ENCODE data around the gene ADAMTSL5. TPM values are rescaled to one million over a fixed set of nuclear protein-coding genes. Genes with fewer than 3 reads are reported as not detected.

ADAMTSL5 gene
- total and polyA plus RNA-seq, 3 experiments from 2014 or later = 1.0 to 2.7 (median 2.3) TPM

- Mint-ChIP-seq H3K27me3 (peaks cover 16 to 41% of the 10 kb centered on the region in 2 donors), H3K36me3 (no peaks in the 10 kb centered on the region), H3K27ac (peak overlapping the region in 3 of 8 donors; percentile 57 to 90 (median 70)), H3K4me3 (peak overlapping the region in 4 of 7 donors; percentile 79 to 84 (median 83)), H3K4me1 (peaks cover 13 to 20% (median 18%) of the 10 kb centered on the region in 3 donors), H3K9me3 (no peaks in the 10 kb centered on the region)
- Histone ChIP-seq H3K4me1 (ENCODE audit: insufficient read depth, low read length) (peaks cover 18% of the 10 kb centered on the region), H3K9me3 (ENCODE audit: low read length) (no peaks in the 10 kb centered on the region), H3K4me3 (ENCODE audit: low read length) (peak overlapping the region; percentile 54), H3K27ac (ENCODE audit: low read depth, low read length) (peak overlapping the region; percentile 80), H3K36me3 (ENCODE audit: insufficient read depth, low read length) (no peaks in the 10 kb centered on the region), H3K27me3 (ENCODE audit: insufficient read depth, low read length, poor library complexity, severe bottlenecking) (peaks cover 9% of the 10 kb centered on the region)
- ChIA-PET POLR2A (no interaction called here), CTCF (no interaction called here)
- DNase-seq = no peak
Measured at GRCh38 chr19:1507192-1507660, 5.6 kb downstream of the ADAMTSL5 start.

GRCh38 chr19:1505991-1506881 lies 6.6 kb downstream of the ADAMTSL5 start:
- POLR2A ChIA-PET = interaction anchor here (0.8 kb wide), 1 partner anchor 15 kb away, joined by 3 read pairs; the partner anchor contains the start of gene REEP6
- H3K27ac ChIP-seq (ENCODE audit: low read depth, low read length) = peak overlapping the region; percentile 80
- Mint-ChIP-seq H3K36me3 (no peaks in the 10 kb centered on the region), H3K4me1 (peaks cover 12 to 20% (median 16%) of the 10 kb centered on the region in 3 donors), H3K9me3 (no peaks in the 10 kb centered on the region), H3K27ac (peak overlapping the region in 1 of 8 donors; percentile 26), H3K4me3 (no peak overlapping the region), H3K27me3 (peaks cover 16 to 41% of the 10 kb centered on the region in 2 donors)
- CTCF ChIA-PET = interaction anchor here (1.4 kb wide), 1 partner anchor 320 kb away, joined by 3 read pairs; no protein-coding TSS in a partner anchor
- H3K4me3 ChIP-seq (ENCODE audit: low read length) = no peak overlapping the region
- H3K27me3 ChIP-seq (ENCODE audit: insufficient read depth, low read length, poor library complexity, severe bottlenecking) = peaks cover 9% of the 10 kb centered on the region
- peaks cover 16% of the 10 kb centered on the region for H3K4me1 ChIP-seq (ENCODE audit: insufficient read depth, low read length)
- no peaks in the 10 kb centered on the region for H3K36me3 ChIP-seq (ENCODE audit: insufficient read depth, low read length)
- H3K9me3 ChIP-seq (ENCODE audit: low read length) = no peaks in the 10 kb centered on the region
- DNase-seq = no peak

- peak overlapping the region in 1 of 8 donors; percentile 64 for H3K27ac Mint-ChIP-seq
- ChIA-PET POLR2A (interaction anchor here (0.7 kb wide), 1 partner anchor 27 kb away, joined by 3 read pairs; no protein-coding TSS in a partner anchor), CTCF (interaction anchor here (0.6 to 1.4 kb wide), 2 partner anchors 14 to 321 kb away, joined by 3 read pairs; no protein-coding TSS in a partner anchor)
- no peaks in the 10 kb centered on the region for H3K36me3 Mint-ChIP-seq
- peaks cover 11 to 18% (median 16%) of the 10 kb centered on the region in 3 donors for H3K4me1 Mint-ChIP-seq
- Histone ChIP-seq H3K27ac (ENCODE audit: low read depth, low read length) (no peak overlapping the region), H3K4me3 (ENCODE audit: low read length) (no peak overlapping the region), H3K9me3 (ENCODE audit: low read length) (no peaks in the 10 kb centered on the region), H3K4me1 (ENCODE audit: insufficient read depth, low read length) (peaks cover 16% of the 10 kb centered on the region), H3K27me3 (ENCODE audit: insufficient read depth, low read length, poor library complexity, severe bottlenecking) (peaks cover 9% of the 10 kb centered on the region), H3K36me3 (ENCODE audit: insufficient read depth, low read length) (no peaks in the 10 kb centered on the region)
- H3K27me3 Mint-ChIP-seq = peaks cover 16 to 37% of the 10 kb centered on the region in 2 donors
- no peak for DNase-seq
- H3K9me3 Mint-ChIP-seq = no peaks in the 10 kb centered on the region
- no peak overlapping the region for H3K4me3 Mint-ChIP-seq
Measured at GRCh38 chr19:1505012-1505411, 7.8 kb downstream of the ADAMTSL5 start.

DNA sequence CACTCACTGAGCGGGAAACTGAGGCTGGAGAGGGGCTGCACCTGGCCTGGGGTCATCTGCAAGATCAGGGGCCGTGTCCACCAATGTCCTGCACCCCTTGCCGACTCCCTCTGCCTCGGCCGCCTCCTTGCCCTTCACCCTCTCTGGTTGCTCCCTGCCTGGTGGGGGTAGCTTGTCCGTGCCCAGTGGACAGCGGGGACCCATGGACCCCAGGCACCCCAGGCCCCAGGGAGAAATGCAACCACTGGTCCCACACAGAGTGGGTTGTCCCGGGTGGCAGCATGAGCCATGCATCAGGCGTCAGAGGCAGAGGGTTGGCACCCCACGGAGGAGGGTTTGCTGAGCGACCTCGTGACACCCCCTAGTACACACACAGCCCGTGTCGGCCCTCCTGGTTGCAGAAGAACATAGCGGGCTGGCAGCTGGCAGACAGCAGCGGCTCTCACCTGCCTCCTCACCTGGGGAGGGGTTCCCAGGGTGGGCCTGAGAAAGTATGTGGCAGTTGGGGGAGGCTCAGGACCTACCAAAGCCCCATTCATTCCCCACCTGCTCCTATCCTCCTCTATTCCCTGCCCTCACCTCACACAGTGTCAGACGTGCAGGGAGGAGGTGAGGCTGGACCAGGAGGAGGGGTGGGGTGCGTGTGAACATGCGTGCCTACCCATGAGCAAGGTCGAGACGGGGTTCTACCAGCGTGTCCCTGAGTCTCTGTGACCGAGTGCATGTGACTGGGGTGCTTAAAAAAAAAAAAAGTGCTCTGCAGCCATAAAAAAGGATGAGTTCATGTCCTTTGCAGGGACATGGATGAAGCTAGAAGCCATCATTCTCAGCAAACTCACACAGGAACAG lies 8.7 kb downstream of the ADAMTSL5 start:
- Mint-ChIP-seq H3K27ac (peak overlapping the region in 2 of 8 donors; percentile 71 to 76), H3K9me3 (no peaks in the 10 kb centered on the region), H3K36me3 (no peaks in the 10 kb centered on the region), H3K27me3 (peaks cover 16 to 33% of the 10 kb centered on the region in 2 donors), H3K4me1 (peaks cover 6 to 16% (median 14%) of the 10 kb centered on the region in 3 donors), H3K4me3 (no peak overlapping the region)
- no peaks in the 10 kb centered on the region for H3K36me3 ChIP-seq (ENCODE audit: insufficient read depth, low read length)
- peaks cover 16% of the 10 kb centered on the region for H3K4me1 ChIP-seq (ENCODE audit: insufficient read depth, low read length)
- no peaks in the 10 kb centered on the region for H3K9me3 ChIP-seq (ENCODE audit: low read length)
- ChIA-PET CTCF (interaction anchor here (0.6 kb wide), 1 partner anchor 14 kb away, joined by 3 read pairs; no protein-coding TSS in a partner anchor), POLR2A (interaction anchor here (0.7 kb wide), 1 partner anchor 26 kb away, joined by 3 read pairs; no protein-coding TSS in a partner anchor)
- H3K27ac ChIP-seq (ENCODE audit: low read depth, low read length) = no peak overlapping the region
- no peak for DNase-seq
- H3K27me3 ChIP-seq (ENCODE audit: insufficient read depth, low read length, poor library complexity, severe bottlenecking) = peaks cover 9% of the 10 kb centered on the region
- no peak overlapping the region for H3K4me3 ChIP-seq (ENCODE audit: low read length)

DNA sequence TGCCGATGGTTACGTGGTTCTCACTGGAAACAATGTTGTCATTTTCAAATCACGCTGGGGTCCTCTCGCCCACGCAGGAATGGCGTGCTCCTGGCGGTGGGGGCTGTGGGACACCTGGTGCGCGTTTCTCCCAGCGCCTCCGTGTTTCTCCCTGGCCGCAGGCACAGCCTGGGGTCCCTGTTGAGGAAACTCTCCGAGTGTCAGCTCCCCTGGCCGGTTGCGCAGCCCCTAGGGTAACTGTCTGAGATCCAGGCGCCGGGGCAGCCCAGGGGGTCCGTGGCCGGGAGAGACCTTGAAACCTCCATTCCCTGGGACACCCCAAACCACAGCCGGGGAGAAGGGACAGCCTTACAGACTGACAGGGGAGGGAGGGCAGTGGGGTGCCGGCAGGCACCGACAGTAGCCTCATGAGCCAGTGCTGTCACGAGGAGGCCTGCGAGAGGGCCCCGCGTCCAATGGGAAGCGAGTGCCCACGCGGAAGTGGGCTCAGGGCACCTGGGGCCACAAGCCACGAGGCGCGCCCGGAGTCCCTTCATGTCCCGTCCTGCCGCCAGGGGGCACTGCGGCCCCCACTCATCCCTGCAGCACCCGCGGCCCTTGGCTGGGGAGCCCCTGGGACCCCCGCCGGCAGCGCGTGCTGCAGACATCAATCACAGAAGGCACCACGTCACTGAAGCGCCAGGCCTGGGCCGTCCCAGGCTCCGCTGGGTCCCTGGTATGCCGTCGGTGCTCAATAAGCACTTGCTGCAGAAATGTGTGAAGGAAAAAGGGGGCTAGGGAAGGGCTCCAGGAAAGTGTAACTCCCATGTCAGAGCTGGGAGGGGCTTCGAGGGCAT lies 9.5 kb downstream of the ADAMTSL5 start:
- H3K36me3 Mint-ChIP-seq = no peaks in the 10 kb centered on the region
- ChIA-PET POLR2A (no interaction called here), CTCF (interaction anchor here (0.8 kb wide), 1 partner anchor 48 kb away, joined by 3 read pairs; no protein-coding TSS in a partner anchor)
- H3K4me1 Mint-ChIP-seq = peaks cover 6 to 13% (median 12%) of the 10 kb centered on the region in 3 donors
- H3K4me1 ChIP-seq (ENCODE audit: insufficient read depth, low read length) = peaks cover 16% of the 10 kb centered on the region
- H3K9me3 Mint-ChIP-seq = no peaks in the 10 kb centered on the region
- H3K4me3 Mint-ChIP-seq = no peak overlapping the region
- peak; percentile 42 to 63 (median 51) for DNase-seq
- H3K9me3 ChIP-seq (ENCODE audit: low read length) = no peaks in the 10 kb centered on the region
- no peak overlapping the region for H3K27ac ChIP-seq (ENCODE audit: low read depth, low read length)
- peaks cover 9% of the 10 kb centered on the region for H3K27me3 ChIP-seq (ENCODE audit: insufficient read depth, low read length, poor library complexity, severe bottlenecking)
- peak overlapping the region in 2 of 8 donors; percentile 71 to 76 for H3K27ac Mint-ChIP-seq
- peaks cover 13 to 29% of the 10 kb centered on the region in 2 donors for H3K27me3 Mint-ChIP-seq
- no peak overlapping the region for H3K4me3 ChIP-seq (ENCODE audit: low read length)
- no peaks in the 10 kb centered on the region for H3K36me3 ChIP-seq (ENCODE audit: insufficient read depth, low read length)

GRCh38 chr19:1502433-1503088 lies 10.3 kb downstream of the ADAMTSL5 start:
- ChIA-PET POLR2A (no interaction called here), CTCF (interaction anchor here (0.8 to 1.5 kb wide), 2 partner anchors 12 to 47 kb away, joined by 3 read pairs; no protein-coding TSS in a partner anchor)
- Histone ChIP-seq H3K9me3 (ENCODE audit: low read length) (no peaks in the 10 kb centered on the region), H3K27ac (ENCODE audit: low read depth, low read length) (no peak overlapping the region), H3K4me1 (ENCODE audit: insufficient read depth, low read length) (peaks cover 14% of the 10 kb centered on the region), H3K4me3 (ENCODE audit: low read length) (no peak overlapping the region), H3K36me3 (ENCODE audit: insufficient read depth, low read length) (no peaks in the 10 kb centered on the region), H3K27me3 (ENCODE audit: insufficient read depth, low read length, poor library complexity, severe bottlenecking) (peaks cover 9% of the 10 kb centered on the region)
- no peaks in the 10 kb centered on the region for H3K36me3 Mint-ChIP-seq
- no peak overlapping the region for H3K4me3 Mint-ChIP-seq
- H3K27me3 Mint-ChIP-seq = peaks cover 12 to 26% of the 10 kb centered on the region in 2 donors
- no peak overlapping the region for H3K27ac Mint-ChIP-seq
- no peaks in the 10 kb centered on the region for H3K9me3 Mint-ChIP-seq
- DNase-seq = no peak
- H3K4me1 Mint-ChIP-seq = peaks cover 2 to 8% (median 8%) of the 10 kb centered on the region in 3 donors

Measured in CD8-positive, alpha-beta memory T cell (primary cell).